ENCODE results near the gene COQ9. TPM values are rescaled to one million over a fixed set of nuclear protein-coding genes. Genes with fewer than 3 reads are reported as not detected.

Gene COQ9
- total RNA-seq, 1 experiment from 2014 or later: 80.8 TPM

DNA sequence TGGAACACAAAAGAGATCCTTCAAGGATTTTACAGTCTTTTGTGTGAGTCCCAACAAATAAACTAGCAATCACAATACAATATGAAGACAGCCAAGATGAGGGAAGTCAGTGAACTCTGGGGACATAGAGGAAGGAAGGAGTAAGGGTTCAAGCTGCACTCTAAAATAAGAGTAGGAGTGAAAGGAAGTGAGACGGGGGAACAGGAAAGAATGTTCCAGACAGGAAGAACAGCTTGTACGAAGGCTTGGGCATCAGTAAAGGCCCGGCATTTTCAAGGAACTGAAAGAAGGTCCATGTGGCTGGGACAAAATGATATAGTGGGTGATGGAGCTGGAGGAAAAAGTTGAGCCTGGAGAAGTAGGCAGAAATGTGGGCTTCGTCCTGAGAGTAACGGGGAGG, 38.2 kb upstream of the COQ9 start:
- H3K9me3 Mint-ChIP-seq (ENCODE audit: unreplicated experiment): no peaks in the 10 kb centered on the region
- intact Hi-C loops (cut with micrococcal nuclease): no loop called here
- ChIA-PET POLR2A (interaction anchor here (1.4 kb wide), 1 partner anchor 67 kb away, joined by 5 read pairs; no protein-coding TSS in a partner anchor), CTCF (interaction anchor here (2.0 kb wide), 1 partner anchor 10 kb away, joined by 9 read pairs; no protein-coding TSS in a partner anchor)
- no peaks in the 10 kb centered on the region for H3K36me3 Mint-ChIP-seq (ENCODE audit: insufficient read depth, unreplicated experiment)
- no peak for DNase-seq (ENCODE audit: unreplicated experiment)
- TF ChIP-seq CTCF (IDR thresholded peaks at IDR 0.05; ENCODE audit: unreplicated experiment): no peak
- H3K27me3 Mint-ChIP-seq (ENCODE audit: insufficient read depth, unreplicated experiment): peaks cover 16% of the 10 kb centered on the region
- H3K4me3 Mint-ChIP-seq (ENCODE audit: unreplicated experiment): no peak overlapping the region
- no TSS peak for BruUV-seq (replicated peaks)
- H3K27ac Mint-ChIP-seq (ENCODE audit: low read depth, unreplicated experiment): no peak overlapping the region
- H3K4me1 Mint-ChIP-seq (ENCODE audit: insufficient read depth, unreplicated experiment): peaks cover 10% of the 10 kb centered on the region

- intact Hi-C loops (cut with micrococcal nuclease): loop anchor here (10.0 kb wide), 1 partner anchor 225 kb away; the partner anchor contains the start of genes PSME3IP1 and RSPRY1
- no TSS peak for BruUV-seq (replicated peaks)
- Mint-ChIP-seq H3K27me3 (ENCODE audit: insufficient read depth, unreplicated experiment) (peaks cover 6% of the 10 kb centered on the region), H3K27ac (ENCODE audit: low read depth, unreplicated experiment) (peak overlapping the region; percentile 37), H3K4me1 (ENCODE audit: insufficient read depth, unreplicated experiment) (peaks cover 10% of the 10 kb centered on the region), H3K4me3 (ENCODE audit: unreplicated experiment) (no peak overlapping the region), H3K36me3 (ENCODE audit: insufficient read depth, unreplicated experiment) (no peaks in the 10 kb centered on the region), H3K9me3 (ENCODE audit: unreplicated experiment) (no peaks in the 10 kb centered on the region)
- DNase-seq (ENCODE audit: unreplicated experiment): peak; percentile 57
- POLR2A ChIA-PET: interaction anchor here (1.4 kb wide), 1 partner anchor 68 kb away, joined by 5 read pairs; no protein-coding TSS in a partner anchor
- CTCF ChIA-PET: interaction anchor here (2.0 kb wide), 1 partner anchor 9 kb away, joined by 9 read pairs; no protein-coding TSS in a partner anchor
- no peak for TF ChIP-seq CTCF (IDR thresholded peaks at IDR 0.05; ENCODE audit: unreplicated experiment)
These were observed 37.2 kb upstream of the COQ9 start for GRCh38 chr16:57409870-57410587.

DNA sequence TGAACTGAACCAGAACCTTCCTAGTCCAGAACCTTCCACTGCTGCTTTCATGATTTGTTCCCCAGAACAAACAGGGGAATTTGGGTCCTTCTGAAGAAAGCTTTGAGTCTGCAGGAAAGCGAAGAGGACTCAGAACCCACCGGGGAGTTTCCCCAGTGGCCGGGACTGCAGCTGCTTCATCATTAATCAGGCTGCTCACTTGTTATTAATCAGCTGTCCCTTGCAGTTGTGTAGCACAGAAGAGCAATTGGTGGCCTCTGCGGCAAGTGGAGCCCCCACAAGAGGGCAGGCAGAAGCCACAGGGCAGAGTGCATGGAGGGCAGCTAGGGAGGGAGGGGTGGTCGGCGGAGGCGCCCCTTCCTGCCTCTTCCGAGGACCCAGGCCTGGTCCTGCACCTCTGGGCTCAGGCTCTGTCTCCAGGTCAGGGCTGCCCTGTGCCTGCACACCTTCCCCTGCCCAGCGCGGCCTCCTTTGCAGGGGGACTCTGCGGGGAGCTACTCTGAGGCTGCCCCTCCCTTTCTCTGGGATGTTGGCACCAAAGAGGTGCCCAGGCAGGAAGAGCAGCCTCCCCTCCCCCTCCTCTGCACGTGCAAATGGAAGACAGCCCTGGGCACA, 35.8 kb upstream of the COQ9 start:
- CTCF ChIA-PET: interaction anchor here (0.5 to 0.7 kb wide), 3 partner anchors 9 to 533 kb away, joined by 3 to 4 read pairs (median 3); no protein-coding TSS in a partner anchor
- no peaks in the 10 kb centered on the region for H3K9me3 Mint-ChIP-seq (ENCODE audit: unreplicated experiment)
- DNase-seq (ENCODE audit: unreplicated experiment): no peak
- POLR2A ChIA-PET: interaction anchor here (0.7 kb wide), 1 partner anchor 50 kb away, joined by 3 read pairs; no protein-coding TSS in a partner anchor
- peaks cover 10% of the 10 kb centered on the region for H3K4me1 Mint-ChIP-seq (ENCODE audit: insufficient read depth, unreplicated experiment)
- no peaks in the 10 kb centered on the region for H3K27me3 Mint-ChIP-seq (ENCODE audit: insufficient read depth, unreplicated experiment)
- intact Hi-C loops (cut with micrococcal nuclease): loop anchor here (10.0 kb wide), 1 partner anchor 227 kb away; the partner anchor contains the start of genes PSME3IP1 and RSPRY1
- no peak for TF ChIP-seq CTCF (IDR thresholded peaks at IDR 0.05; ENCODE audit: unreplicated experiment)
- H3K27ac Mint-ChIP-seq (ENCODE audit: low read depth, unreplicated experiment): no peak overlapping the region
- H3K4me3 Mint-ChIP-seq (ENCODE audit: unreplicated experiment): no peak overlapping the region
- no peaks in the 10 kb centered on the region for H3K36me3 Mint-ChIP-seq (ENCODE audit: insufficient read depth, unreplicated experiment)
- BruUV-seq (replicated peaks): no TSS peak

DNA sequence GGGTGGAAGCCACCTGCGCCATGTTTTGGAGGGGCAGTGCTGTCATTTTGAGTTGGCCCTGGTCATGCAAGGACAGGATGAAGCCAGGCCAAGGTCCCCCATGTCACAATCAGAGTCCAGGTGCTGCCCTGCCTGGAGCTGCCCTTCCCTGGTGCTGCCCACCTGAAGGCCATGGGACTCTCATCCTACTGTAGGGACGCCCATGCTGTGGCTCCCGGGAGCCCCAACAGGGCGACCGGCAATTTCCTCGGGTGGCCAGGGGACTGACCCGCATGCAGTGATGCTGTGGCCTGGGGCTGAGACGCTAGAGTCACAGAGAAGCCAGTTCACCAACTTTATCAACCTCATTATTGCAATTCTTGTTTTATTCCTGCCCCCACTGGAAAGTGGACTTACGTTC, 34.7 kb upstream of the COQ9 start:
- Mint-ChIP-seq H3K4me1 (ENCODE audit: insufficient read depth, unreplicated experiment) (peaks cover 16% of the 10 kb centered on the region), H3K27ac (ENCODE audit: low read depth, unreplicated experiment) (no peak overlapping the region), H3K9me3 (ENCODE audit: unreplicated experiment) (no peaks in the 10 kb centered on the region), H3K27me3 (ENCODE audit: insufficient read depth, unreplicated experiment) (no peaks in the 10 kb centered on the region), H3K4me3 (ENCODE audit: unreplicated experiment) (no peak overlapping the region), H3K36me3 (ENCODE audit: insufficient read depth, unreplicated experiment) (no peaks in the 10 kb centered on the region)
- ChIA-PET CTCF (interaction anchor here (0.6 to 2.2 kb wide), 4 partner anchors 17 to 112 kb away, joined by 3 to 8 read pairs (median 4); no protein-coding TSS in a partner anchor), POLR2A (interaction anchor here (1.1 to 1.9 kb wide), 2 partner anchors 34 to 112 kb away, joined by 3 to 7 read pairs; partner anchors contain the start of genes CIAPIN1 and COQ9)
- TF ChIP-seq CTCF (IDR thresholded peaks at IDR 0.05; ENCODE audit: unreplicated experiment): no peak
- BruUV-seq (replicated peaks): no TSS peak
- no peak for DNase-seq (ENCODE audit: unreplicated experiment)
- intact Hi-C loops (cut with micrococcal nuclease): loop anchor here (10.0 kb wide), 1 partner anchor 228 kb away; the partner anchor contains the start of genes PSME3IP1 and RSPRY1

All from MCF 10A (cell line).